ENCODE data around the gene LRP4.

GRCh38 chr11:46912526-46913150 is 5.7 kb downstream of the LRP4 start:
- no peak for TF ChIP-seq POLR2A (IDR thresholded peaks at IDR 0.05)
- no peak for TF ChIP-seq CTCF (IDR thresholded peaks at IDR 0.05)

Measured in testis (tissue), 2 donors.